SK-N-SH treated with all-trans-retinoic acid at 6 μM for 48 hours (cell line): ENCODE measurements around the gene DOCK4.

Experiments
- ARNTL ChIP-seq: fragments of 450-650 bp; formaldehyde crosslinking; IDR thresholded peaks from 2 replicates; pipeline ENCODE4 v1.5.0; 2020; ENCODE audit warnings: low read depth, mild to moderate bottlenecking, moderate library complexity, borderline replicate concordance
- OSR1 ChIP-seq: fragments of 250-450 bp; sonication (Bioruptor Pico); IDR thresholded peaks from 2 replicates; pipeline ENCODE4 v1.8.0; 2022; ENCODE audit warnings: moderate library complexity, mild to moderate bottlenecking, inconsistent platforms
- ZC3H10 ChIP-seq: fragments of 250-450 bp; sonication (Bioruptor Pico); IDR thresholded peaks from 2 replicates; pipeline ENCODE4 v1.5.1; 2021; ENCODE audit warnings: mild to moderate bottlenecking, moderate library complexity
- ZFP30 ChIP-seq: fragments of 450-650 bp; formaldehyde crosslinking; IDR thresholded peaks from 2 replicates; pipeline ENCODE4 v1.5.0; 2022; ENCODE audit warnings: mild to moderate bottlenecking, moderate library complexity
- ZNF8 ChIP-seq: fragments of 450-650 bp; formaldehyde crosslinking; IDR thresholded peaks from 2 replicates; pipeline ENCODE4 v1.5.0; 2020; ENCODE audit warnings: mild to moderate bottlenecking, moderate library complexity

DNA sequence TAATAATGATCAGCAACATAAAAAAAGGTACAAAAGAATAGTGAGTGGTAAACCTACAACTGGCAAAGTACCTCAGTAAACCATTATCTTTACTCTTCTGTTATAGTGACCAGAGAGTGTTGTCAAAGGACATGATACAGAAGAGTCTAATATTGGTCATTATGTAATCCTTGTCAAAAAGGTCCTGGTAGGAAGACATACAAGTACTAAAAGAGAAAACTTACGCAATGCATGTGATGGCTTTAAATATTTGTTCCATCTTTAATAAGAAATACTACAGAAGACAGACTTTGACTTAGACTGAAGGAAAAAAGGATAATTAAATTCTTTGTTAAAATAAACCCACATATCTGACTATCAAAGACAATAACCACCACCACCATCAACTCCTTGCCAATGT, 6.5 kb downstream of the DOCK4 start:
- TF ChIP-seq ZNF8 (CRISPR knock-in tag) (no peak), OSR1 (CRISPR knock-in tag) (no peak), ZC3H10 (CRISPR knock-in tag) (no peak), ARNTL (CRISPR knock-in tag) (no peak), ZFP30 (CRISPR knock-in tag) (no peak)
